ENCODE results near the gene MSX2. TPM values are rescaled to one million over a fixed set of nuclear protein-coding genes. Genes with fewer than 3 reads are reported as not detected.

Gene MSX2
- total and polyA plus RNA-seq, 9 of the 15 experiments (the other 6 are each of a cell fraction or from before 2014, with no cell fraction given), result not detected

- ATAC-seq (no peak), DNase-seq (ENCODE audit: extremely low read depth in 1 of 4, low spot score in 3 of 4) (no peak), FAIRE-seq (no peak)
- BruUV-seq (replicated peaks), result no TSS peak
- Histone ChIP-seq H3K27me3 (ENCODE audit: control insufficient read depth in 2 of 2, insufficient read depth in 2 of 2, low read length in 2 of 2) (peaks cover 11 to 35% of the 10 kb centered on the region in 2 experiments; a peak in 3 of 5 replicates), H3K36me3 (ENCODE audit: control insufficient read depth, insufficient read depth, low read length) (no peaks in the 10 kb centered on the region), H3K27ac (ENCODE audit: extremely low read depth, low read depth, low read length) (no peak overlapping the region), H4K20me1 (replicated peaks; ENCODE audit: control insufficient read depth, insufficient read depth, low read length) (no peaks in the 10 kb centered on the region), H3K4me1 (replicated peaks in 1 of 2; ENCODE audit: control insufficient read depth in 2 of 2, insufficient read depth in 2 of 2, low read length in 2 of 2) (peaks cover 0 to 9% of the 10 kb centered on the region in 2 experiments; a peak in 1 of 5 replicates), H3K9ac (ENCODE audit: insufficient read depth in 1 of 2, low read depth in 2 of 2, low read length in 2 of 2) (no peak overlapping the region), H3K4me3 (no peak overlapping the region), H2AFZ (ENCODE audit: low read depth, low read length) (no peak overlapping the region), H3K4me2 (ENCODE audit: insufficient read depth, low read length) (no peak overlapping the region), H3K79me2 (ENCODE audit: control insufficient read depth, insufficient read depth, low read length) (no peaks in the 10 kb centered on the region), H3K9me1 (ENCODE audit: control insufficient read depth, insufficient read depth, low read length) (no peaks in the 10 kb centered on the region), H3K9me3 (replicated peaks; ENCODE audit: control insufficient read depth, insufficient read depth, low read depth, low read length) (no peaks in the 10 kb centered on the region)
- ChIA-PET POLR2A (no interaction called here), CTCF (ENCODE audit: low intra/inter-chr PET ratio) (no interaction called here)
- in situ Hi-C loops (cut with MboI), result no loop called here
- 0% methylated on average over 2 of the region's 3 CpGs for WGBS (ENCODE audit: insufficient coverage, low coverage, missing lambda C conversion rate)
- intact Hi-C loops (cut with micrococcal nuclease), result no loop called here
- TF ChIP-seq MED1 (CRISPR knock-in tag; IDR thresholded peaks at IDR 0.05; ENCODE audit: borderline replicate concordance) (no peak), CBX3 (IDR thresholded peaks at IDR 0.05; ENCODE audit: borderline replicate concordance in 1 of 2, low read length in 2 of 2) (no peak), CHD4 (IDR thresholded peaks at IDR 0.05; ENCODE audit: insufficient read depth, insufficient replicate concordance, low read depth, low read length, poor library complexity, severe bottlenecking) (no peak), TFE3 (CRISPR knock-in tag; IDR thresholded peaks at IDR 0.05) (no peak), AFF1 (IDR thresholded peaks at IDR 0.05; ENCODE audit: low read depth in 1 of 2, partially characterized antibody in 2 of 2) (no peak), ZNF140 (CRISPR knock-in tag; IDR thresholded peaks at IDR 0.05) (no peak), JUN (IDR thresholded peaks at IDR 0.05; ENCODE audit: borderline replicate concordance, low read depth, low read length) (no peak), JUN (CRISPR knock-in tag; IDR thresholded peaks at IDR 0.05; ENCODE audit: borderline replicate concordance) (no peak), ARHGAP35 (IDR thresholded peaks at IDR 0.05; ENCODE audit: partially characterized antibody) (no peak), SMARCE1 (IDR thresholded peaks at IDR 0.05) (no peak), ZNF23 (CRISPR knock-in tag; IDR thresholded peaks at IDR 0.05) (no peak), MXI1 (IDR thresholded peaks at IDR 0.05; ENCODE audit: low read depth, low read length) (no peak), RB1 (IDR thresholded peaks at IDR 0.05; ENCODE audit: low read depth) (no peak), ZBED1 (IDR thresholded peaks at IDR 0.05) (no peak), MITF (IDR thresholded peaks at IDR 0.05) (no peak), ZNF384 (IDR thresholded peaks at IDR 0.05; ENCODE audit: low read depth, low read length) (no peak), HIVEP1 (CRISPR knock-in tag; IDR thresholded peaks at IDR 0.05) (no peak)
Measured at GRCh38 chr5:174750711-174751110, 26.3 kb downstream of the MSX2 start.
